AG10803 (cell line): ENCODE results near the gene ARHGEF17.

ENCODE experiments used
- DNase-seq: peaks from one replicate; pipeline ENCODE4 v3.0.0; 2010; ENCODE audit warnings: low read depth
- H3K4me3 ChIP-seq: 2 replicates; pipeline ENCODE4 v1.5.1; 2011; ENCODE audit warnings: mild to moderate bottlenecking, low read length, control low read depth
- CTCF ChIP-seq: conservative IDR thresholded peaks from 2 replicates; pipeline ENCODE4 v1.5.1; 2011; ENCODE audit warnings: mild to moderate bottlenecking, low read length, control low read depth, inconsistent platforms

Gene ARHGEF17

GRCh38 chr11:73265278-73265810 is 42.7 kb upstream of the ARHGEF17 start:
- no peak for TF ChIP-seq CTCF
- H3K4me3 ChIP-seq: no peak overlapping the region
- no peak for DNase-seq

GRCh38 chr11:73265853-73266645 is 42.0 kb upstream of the ARHGEF17 start:
- no peak overlapping the region for H3K4me3 ChIP-seq
- DNase-seq: no peak
- TF ChIP-seq CTCF: no peak

- DNase-seq: no peak
- H3K4me3 ChIP-seq: no peak overlapping the region
- TF ChIP-seq CTCF: no peak
Observed at GRCh38 chr11:73266646-73267020, 41.4 kb upstream of the ARHGEF17 start.

GRCh38 chr11:73267122-73267846 is 40.8 kb upstream of the ARHGEF17 start:
- no peak for TF ChIP-seq CTCF
- DNase-seq: no peak
- no peak overlapping the region for H3K4me3 ChIP-seq

GRCh38 chr11:73267906-73268540 is 40.1 kb upstream of the ARHGEF17 start:
- TF ChIP-seq CTCF: no peak
- H3K4me3 ChIP-seq: no peak overlapping the region
- no peak for DNase-seq

- DNase-seq: no peak
- H3K4me3 ChIP-seq: no peak overlapping the region
- TF ChIP-seq CTCF: no peak
Observed at GRCh38 chr11:73268671-73269271, 39.3 kb upstream of the ARHGEF17 start.
